PC-3 (cell line): ENCODE measurements around the gene ABTB2. TPM values are rescaled to one million over a fixed set of nuclear protein-coding genes. Genes with fewer than 3 reads are reported as not detected.

Experiments used
- ATAC-seq: fragments of 200-7000 bp; cut with Tn5 transposase; 2 replicates; pipeline ENCODE4 v1.9.1; 2020; ENCODE audit warnings: mild to moderate bottlenecking, moderate library complexity
- BruUV-seq: library from RNA; stranded (reverse); fragments of 400-500 nt; replicated peaks from 2 replicates; lab custom pipeline; 2021; lab: Mats Ljungman, UMichigan
- CTCF ChIA-PET: fragments of 300-600 bp; sonication (Branson Sonifier 250); formaldehyde crosslinking; loops from one replicate; lab custom pipeline; 2022; ENCODE audit warnings: antibody characterized with exemption; lab: Charles Lee
- POLR2A ChIA-PET: fragments of 300-600 bp; sonication (Branson Sonifier 250); formaldehyde crosslinking; loops from one replicate; lab custom pipeline; 2022; ENCODE audit warnings: antibody characterized with exemption; ENCODE audit not compliant: unreplicated experiment; lab: Charles Lee
- DNase-seq: peaks from one replicate; pipeline ENCODE4 v3.0.0-alpha.2; 2015
- H2AFZ ChIP-seq: fragments of 300-600 bp; sonication (generic); 2 replicates; pipeline ENCODE4 v1.6.0; 2016; ENCODE audit warnings: antibody characterized with exemption, low read length
- H3F3A ChIP-seq: fragments of 300-600 bp; sonication (generic); one replicate; pipeline ENCODE4 v1.6.0; 2017; ENCODE audit warnings: antibody characterized with exemption, low read length, control low read depth, mild to moderate bottlenecking; ENCODE audit not compliant: unreplicated experiment
- H3K27ac ChIP-seq: fragments of 300-600 bp; sonication (generic); 2 replicates; pipeline ENCODE4 v1.5.1; 2016; ENCODE audit warnings: mild to moderate bottlenecking, low read length
- H3K27me3 ChIP-seq: fragments of 300-600 bp; sonication (generic); 2 replicates; pipeline ENCODE4 v1.6.1; 2016; ENCODE audit warnings: low read length, mixed read lengths
- H3K36me3 ChIP-seq: fragments of 300-600 bp; sonication (generic); 2 replicates; pipeline ENCODE4 v1.6.1; 2016; ENCODE audit warnings: low read depth, mixed run types, low read length, mixed read lengths
- H3K4me1 ChIP-seq: fragments of 300-600 bp; sonication (generic); 2 replicates; pipeline ENCODE4 v1.5.1; 2016; ENCODE audit warnings: low read length; ENCODE audit not compliant: insufficient read depth
- H3K4me2 ChIP-seq: fragments of 300-600 bp; sonication (generic); 2 replicates; pipeline ENCODE4 v1.6.0; 2016; ENCODE audit warnings: low read length
- H3K4me3 ChIP-seq: fragments of 300-600 bp; sonication (generic); 2 replicates; pipeline ENCODE4 v1.5.1; 2016; ENCODE audit warnings: mild to moderate bottlenecking, low read length, mixed read lengths
- H3K79me2 ChIP-seq: fragments of 300-600 bp; sonication (generic); 2 replicates; pipeline ENCODE4 v1.6.1; 2017; ENCODE audit warnings: low read length, mixed read lengths
- H3K9ac ChIP-seq: fragments of 300-600 bp; sonication (generic); 2 replicates; pipeline ENCODE4 v1.6.0; 2016; ENCODE audit warnings: mild to moderate bottlenecking, low read length
- H3K9me2 ChIP-seq: fragments of 300-600 bp; sonication (generic); replicated peaks from 2 replicates; pipeline ENCODE4 v1.6.1; 2016; ENCODE audit warnings: mixed run types, low read length, mixed read lengths
- H3K9me3 ChIP-seq: fragments of 300-600 bp; sonication (generic); 2 replicates; pipeline ENCODE4 v1.6.1; 2016; ENCODE audit warnings: low read length, mixed read lengths
- H4K20me1 ChIP-seq: fragments of 300-600 bp; sonication (generic); 2 replicates; pipeline ENCODE4 v1.6.1; 2016; ENCODE audit warnings: low read length, mixed read lengths
- CTCF ChIP-seq: fragments of 300-600 bp; sonication (generic); conservative IDR thresholded peaks from 2 replicates; pipeline ENCODE4 v1.5.1; 2017; ENCODE audit warnings: antibody characterized with exemption, low read depth, mild to moderate bottlenecking, low read length
- EZH2 ChIP-seq: fragments of 300-600 bp; sonication (generic); IDR thresholded peaks from one replicate; pipeline ENCODE4 v1.6.1; 2017; ENCODE audit warnings: antibody characterized with exemption, mild to moderate bottlenecking, low read length; ENCODE audit not compliant: unreplicated experiment
- EZH2phosphoT487 ChIP-seq: fragments of 300-600 bp; sonication (generic); IDR thresholded peaks from 2 replicates; pipeline ENCODE4 v1.6.1; 2018; ENCODE audit warnings: mild to moderate bottlenecking, antibody characterized with exemption, low read length, borderline replicate concordance
- intact Hi-C: fragments of 100-400 bp; cut with micrococcal nuclease; formaldehyde crosslinking; loops from 2 replicates; pipeline ENCODE4 v1.9.0; 2023
- total RNA-seq: library from RNA; depleted of rRNA; stranded (reverse); fragments of >200 nt; gene quantifications from 2 replicates; pipeline ENCODE4 v1.2.3, GENCODE V29; 2014

The ABTB2 gene
- total RNA-seq, 1 experiment from 2014 or later = 5.2 TPM

- no peak overlapping the region for H3K4me2 ChIP-seq
- H3K27me3 ChIP-seq = no peaks in the 10 kb centered on the region
- H3K9me2 ChIP-seq = no peaks in the 10 kb centered on the region
- H3K36me3 ChIP-seq = no peaks in the 10 kb centered on the region
- BruUV-seq = no TSS peak
- H3K4me1 ChIP-seq = peaks cover 25% of the 10 kb centered on the region
- POLR2A ChIA-PET = no interaction called here
- H3K27ac ChIP-seq = no peak overlapping the region
- H4K20me1 ChIP-seq = no peaks in the 10 kb centered on the region
- ATAC-seq (no peak), DNase-seq (no peak)
- H3K79me2 ChIP-seq = 0 out of 2 replicates have a peak, but pooled peaks cover 5% of the 10 kb centered on the region
- no peak for TF ChIP-seq CTCF
- TF ChIP-seq EZH2phosphoT487 = no peak
- no peak for TF ChIP-seq EZH2
- CTCF ChIA-PET = no interaction called here
- H3K4me3 ChIP-seq = no peak overlapping the region
- no peak overlapping the region for H3K9ac ChIP-seq
- intact Hi-C loops = no loop called here
- no peaks in the 10 kb centered on the region for H3K9me3 ChIP-seq
- no peaks in the 10 kb centered on the region for H3F3A ChIP-seq
- H2AFZ ChIP-seq = no peak overlapping the region
These were observed 154.4 kb downstream of the ABTB2 start for GRCh38 chr11:34203377-34203871.

GRCh38 chr11:34201129-34201528, 156.7 kb downstream of the ABTB2 start:
- ATAC-seq (no peak), DNase-seq (no peak)
- Histone ChIP-seq H3K4me2 (no peak overlapping the region), H3K27me3 (no peaks in the 10 kb centered on the region), H3K9me2 (no peaks in the 10 kb centered on the region), H4K20me1 (no peaks in the 10 kb centered on the region), H3K9ac (no peak overlapping the region), H3K36me3 (no peaks in the 10 kb centered on the region), H3F3A (no peaks in the 10 kb centered on the region), H3K9me3 (no peaks in the 10 kb centered on the region), H3K79me2 (no peaks in the 10 kb centered on the region), H3K27ac (no peak overlapping the region), H3K4me3 (no peak overlapping the region), H2AFZ (no peak overlapping the region), H3K4me1 (peaks cover 21% of the 10 kb centered on the region)
- no TSS peak for BruUV-seq
- intact Hi-C loops = no loop called here
- no peak for TF ChIP-seq CTCF
- no peak for TF ChIP-seq EZH2phosphoT487
- TF ChIP-seq EZH2 = no peak
- ChIA-PET POLR2A (no interaction called here), CTCF (no interaction called here)

- CTCF ChIA-PET = no interaction called here
- no peak overlapping the region for H3K4me2 ChIP-seq
- POLR2A ChIA-PET = no interaction called here
- peaks cover 14% of the 10 kb centered on the region for H3K4me1 ChIP-seq
- intact Hi-C loops = no loop called here
- no peak for DNase-seq
- H3K79me2 ChIP-seq = no peaks in the 10 kb centered on the region
- no peaks in the 10 kb centered on the region for H4K20me1 ChIP-seq
- no peaks in the 10 kb centered on the region for H3K9me2 ChIP-seq
- H2AFZ ChIP-seq = no peak overlapping the region
- H3F3A ChIP-seq = no peaks in the 10 kb centered on the region
- no peaks in the 10 kb centered on the region for H3K36me3 ChIP-seq
- no peak overlapping the region for H3K4me3 ChIP-seq
- no peak overlapping the region for H3K27ac ChIP-seq
- ATAC-seq = no peak
- no peaks in the 10 kb centered on the region for H3K9me3 ChIP-seq
- BruUV-seq = no TSS peak
- no peaks in the 10 kb centered on the region for H3K27me3 ChIP-seq
- TF ChIP-seq CTCF = no peak
- no peak for TF ChIP-seq EZH2phosphoT487
- no peak for TF ChIP-seq EZH2
- no peak overlapping the region for H3K9ac ChIP-seq
These were observed 158.3 kb downstream of the ABTB2 start for GRCh38 chr11:34199525-34199924.
